Activated CD4-positive, alpha-beta memory T cell treated with anti-CD3 and anti-CD28 coated beads for 36 hours (primary cell): Measurements from ENCODE around the gene ALX4. TPM values are rescaled to one million over a fixed set of nuclear protein-coding genes. Genes with fewer than 3 reads are reported as not detected.

Source experiments
- CTCF ChIA-PET: fragments of 350-600 bp; sonication (Branson Sonifier 250); formaldehyde crosslinking; loops from one replicate; lab custom pipeline; 2021; ENCODE audit warnings: antibody characterized with exemption, inconsistent platforms; lab: Charles Lee
- POLR2A ChIA-PET: fragments of 350-600 bp; sonication (Branson Sonifier 250); formaldehyde crosslinking; loops from one replicate; lab custom pipeline; 2021; ENCODE audit warnings: antibody characterized with exemption; lab: Charles Lee
- DNase-seq: peaks from one replicate; pipeline ENCODE4 v3.0.0-alpha.2; 2020
- H3K27ac Mint-ChIP-seq: one replicate; pipeline ENCODE4 v1.8.0; 2021; ENCODE audit warnings: mixed read lengths
- H3K27me3 Mint-ChIP-seq: one replicate; pipeline ENCODE4 v1.8.0; 2021; ENCODE audit warnings: mixed read lengths
- H3K36me3 Mint-ChIP-seq: one replicate; pipeline ENCODE4 v1.8.0; 2021; ENCODE audit warnings: mixed read lengths
- H3K4me1 Mint-ChIP-seq: one replicate; pipeline ENCODE4 v1.8.0; 2021; ENCODE audit warnings: low read depth, mixed read lengths
- H3K4me3 Mint-ChIP-seq: one replicate; pipeline ENCODE4 v1.8.0; 2021; ENCODE audit warnings: mild to moderate bottlenecking, mixed read lengths
- H3K9me3 Mint-ChIP-seq: one replicate; pipeline ENCODE4 v1.8.0; 2021; ENCODE audit warnings: mixed read lengths
- intact Hi-C: fragments of 100-400 bp; cut with micrococcal nuclease; formaldehyde crosslinking; loops from one replicate; pipeline ENCODE4 v1.15.1; 2023
- total RNA-seq, 2 experiments: library from RNA; stranded (reverse); gene quantifications; one replicate each; pipeline ENCODE4 v1.2.3, GENCODE V29; 2021

The ALX4 gene
- total RNA-seq, 2 experiments from 2014 or later: not detected

DNA sequence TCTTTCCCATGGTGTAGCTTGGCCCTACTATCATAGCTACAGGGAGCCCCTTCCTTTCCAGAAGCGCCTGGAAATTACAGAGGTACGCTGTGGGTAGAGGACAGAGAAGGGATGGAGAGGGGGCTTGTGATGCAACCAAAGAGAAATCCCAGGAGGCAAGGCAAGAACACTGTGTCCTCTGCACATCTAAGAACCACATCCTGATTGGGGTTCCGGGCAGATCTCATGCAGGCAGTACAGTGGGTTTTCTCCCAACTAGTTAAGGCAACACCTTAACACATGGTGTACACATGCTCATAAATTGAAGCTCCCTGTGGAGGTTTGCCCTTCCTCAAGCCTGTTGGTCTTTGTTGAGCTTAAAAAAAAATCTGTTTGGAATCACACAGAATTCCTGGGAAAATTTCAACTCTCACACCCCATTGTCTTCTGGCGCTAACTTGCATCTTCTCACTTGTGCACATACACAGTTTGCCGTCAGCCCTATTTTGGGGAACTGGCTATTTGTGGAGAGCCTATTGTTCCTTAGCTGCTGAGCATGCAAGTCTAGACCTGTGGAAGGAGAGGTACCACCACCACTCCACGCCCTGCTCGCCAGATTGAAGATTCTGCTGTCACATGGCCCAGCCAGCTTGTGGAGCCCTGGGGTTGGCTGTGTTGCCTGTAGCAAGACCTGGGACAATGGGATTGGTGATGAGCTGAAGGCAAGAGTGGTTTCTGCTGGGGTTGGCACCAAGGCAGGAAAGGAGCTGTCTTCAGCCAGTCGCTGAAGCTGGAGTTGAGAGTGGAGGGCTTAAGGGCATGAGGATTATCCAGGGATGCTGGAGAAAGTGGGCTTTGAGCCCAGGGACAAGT, 52.4 kb downstream of the ALX4 start:
- POLR2A ChIA-PET: no interaction called here
- H3K36me3 Mint-ChIP-seq: peaks cover 7% of the 10 kb centered on the region
- H3K4me3 Mint-ChIP-seq: no peak overlapping the region
- intact Hi-C loops: no loop called here
- peaks cover 28% of the 10 kb centered on the region for H3K4me1 Mint-ChIP-seq
- H3K9me3 Mint-ChIP-seq: peaks cover 17% of the 10 kb centered on the region
- H3K27me3 Mint-ChIP-seq: no peaks in the 10 kb centered on the region
- no peak for DNase-seq
- H3K27ac Mint-ChIP-seq: no peak overlapping the region
- CTCF ChIA-PET: interaction anchor here (0.8 to 1.6 kb wide), 4 partner anchors 9 to 157 kb away, joined by 3 to 5 read pairs (median 3); no protein-coding TSS in a partner anchor

DNA sequence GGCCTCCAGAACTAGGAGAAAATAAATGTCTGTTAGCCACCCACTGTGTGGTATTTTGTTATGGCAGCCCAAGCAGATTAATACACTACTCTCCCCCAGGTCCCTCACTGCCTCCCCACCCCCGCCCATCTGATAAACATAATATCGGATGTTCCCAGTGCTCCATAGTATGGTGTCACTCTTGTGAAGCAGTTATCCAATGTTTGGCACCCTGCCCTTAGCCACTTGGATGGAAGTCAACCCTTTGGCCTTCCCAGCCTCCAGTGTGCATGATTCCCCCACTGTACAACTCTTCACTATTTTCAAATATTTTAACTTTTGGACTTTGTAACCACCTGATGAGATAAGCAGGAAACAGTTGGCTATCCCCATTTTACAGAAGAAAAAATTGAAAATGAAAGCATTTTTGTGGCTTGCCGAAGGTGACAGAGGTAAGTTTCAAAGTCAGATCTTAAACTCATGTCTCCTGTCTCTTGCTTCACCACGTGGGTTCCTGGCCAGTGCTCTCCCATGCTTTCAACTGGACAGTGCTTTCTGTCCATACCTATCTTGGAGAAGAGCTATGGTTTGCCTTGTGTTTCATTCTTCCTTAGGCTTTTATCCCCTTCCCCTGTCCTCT, 53.2 kb downstream of the ALX4 start:
- Mint-ChIP-seq H3K27me3 (no peaks in the 10 kb centered on the region), H3K9me3 (peaks cover 25% of the 10 kb centered on the region), H3K36me3 (peaks cover 15% of the 10 kb centered on the region), H3K27ac (no peak overlapping the region), H3K4me1 (peaks cover 28% of the 10 kb centered on the region), H3K4me3 (no peak overlapping the region)
- ChIA-PET CTCF (interaction anchor here (1.0 to 1.6 kb wide), 2 partner anchors 8 to 30 kb away, joined by 3 to 5 read pairs; no protein-coding TSS in a partner anchor), POLR2A (no interaction called here)
- DNase-seq: no peak
- intact Hi-C loops: no loop called here

DNA sequence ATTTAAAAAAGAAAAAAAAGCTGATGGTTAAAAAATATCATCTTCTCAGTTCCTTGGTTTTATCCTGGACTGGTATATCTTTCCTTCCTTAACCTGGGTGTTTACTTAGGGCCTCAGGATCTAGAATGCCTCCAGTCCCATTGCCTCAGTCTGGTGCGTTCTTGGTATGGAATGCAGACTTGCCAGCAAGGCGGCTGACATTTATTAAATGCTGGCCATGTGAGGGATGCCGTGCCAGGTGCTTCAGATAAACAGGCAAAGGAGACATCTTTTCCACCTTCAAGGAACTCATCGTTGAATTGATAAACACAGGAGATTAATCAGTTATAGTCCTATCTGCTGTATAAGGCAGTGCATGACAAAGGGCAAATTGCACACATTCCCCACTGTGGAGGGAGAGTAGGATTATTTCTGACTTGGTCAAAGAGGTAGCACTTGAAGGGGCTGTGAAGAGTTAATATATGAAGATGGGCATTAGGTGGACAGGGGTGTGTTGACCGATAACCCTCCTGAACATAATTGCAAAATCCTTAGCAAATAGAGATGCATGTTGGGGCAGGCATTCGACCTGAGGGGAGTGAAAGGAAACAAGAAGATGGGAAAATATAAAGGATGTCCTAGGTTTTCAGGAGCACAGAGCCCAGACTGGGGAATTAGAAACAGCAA, 54.4 kb downstream of the ALX4 start:
- ChIA-PET POLR2A (no interaction called here), CTCF (no interaction called here)
- Mint-ChIP-seq H3K4me3 (no peak overlapping the region), H3K36me3 (peaks cover 26% of the 10 kb centered on the region), H3K27me3 (no peaks in the 10 kb centered on the region), H3K9me3 (peaks cover 37% of the 10 kb centered on the region), H3K27ac (no peak overlapping the region), H3K4me1 (peaks cover 28% of the 10 kb centered on the region)
- no peak for DNase-seq
- intact Hi-C loops: no loop called here

DNA sequence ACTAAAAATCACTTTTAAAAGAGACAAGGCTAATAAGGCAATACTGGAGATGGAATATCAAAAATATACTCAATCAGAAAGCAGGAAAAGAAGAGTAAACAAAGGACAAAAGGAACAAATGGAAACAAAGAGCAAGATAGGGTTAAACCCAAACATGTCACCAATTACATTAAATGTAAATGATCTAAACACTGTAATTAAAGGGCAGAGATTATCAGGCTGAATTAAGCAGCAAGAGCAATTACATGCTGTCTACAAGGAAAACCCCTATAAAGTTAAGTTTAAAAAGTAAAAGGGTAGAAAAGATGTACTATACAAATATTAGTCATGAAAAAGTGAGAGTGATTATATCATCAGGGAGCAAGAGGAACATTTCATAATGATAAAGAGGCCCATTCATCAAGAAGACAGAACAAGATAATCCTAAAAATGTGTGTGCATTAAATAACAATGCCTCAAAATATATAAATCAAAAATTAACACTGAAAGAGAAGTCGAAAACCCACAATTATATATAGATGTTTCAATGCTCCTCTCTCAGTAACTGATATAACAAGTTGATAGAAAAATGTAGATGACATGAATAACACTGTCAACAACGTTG, 56.8 kb downstream of the ALX4 start:
- intact Hi-C loops: no loop called here

DNA sequence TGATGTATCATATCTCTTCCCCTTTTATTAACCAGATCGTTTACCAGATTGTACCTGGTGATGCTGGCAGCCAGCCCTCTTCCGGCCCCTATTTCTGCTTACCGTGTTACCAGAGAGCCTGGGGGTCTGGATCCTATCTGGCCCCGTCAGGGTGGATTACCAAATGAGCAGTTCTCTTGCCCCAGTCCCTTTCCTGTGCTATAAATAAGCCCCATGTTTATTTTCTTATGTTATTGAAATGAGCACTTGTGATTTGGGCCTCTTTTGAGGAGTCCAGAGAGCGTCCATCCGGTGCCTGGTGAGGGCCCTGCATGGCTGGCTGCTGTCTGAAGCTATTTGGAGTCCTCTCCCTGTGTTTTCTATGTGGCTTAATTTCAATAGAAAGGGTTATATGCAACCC, 59.5 kb downstream of the ALX4 start:
- H3K4me3 Mint-ChIP-seq: no peak overlapping the region
- no peaks in the 10 kb centered on the region for H3K4me1 Mint-ChIP-seq
- intact Hi-C loops: no loop called here
- H3K27me3 Mint-ChIP-seq: no peaks in the 10 kb centered on the region
- POLR2A ChIA-PET: no interaction called here
- H3K27ac Mint-ChIP-seq: no peak overlapping the region
- peaks cover 40% of the 10 kb centered on the region for H3K9me3 Mint-ChIP-seq
- CTCF ChIA-PET: no interaction called here
- H3K36me3 Mint-ChIP-seq: peaks cover 56% of the 10 kb centered on the region
- DNase-seq: no peak

More for the DNA sequence above, 56.8 kb downstream of the ALX4 start:
- H3K27me3 Mint-ChIP-seq: no peaks in the 10 kb centered on the region
- peaks cover 18% of the 10 kb centered on the region for H3K4me1 Mint-ChIP-seq
- POLR2A ChIA-PET: no interaction called here
- CTCF ChIA-PET: no interaction called here
- DNase-seq: no peak
- no peak overlapping the region for H3K27ac Mint-ChIP-seq
- H3K4me3 Mint-ChIP-seq: no peak overlapping the region
- H3K9me3 Mint-ChIP-seq: peaks cover 40% of the 10 kb centered on the region
- H3K36me3 Mint-ChIP-seq: peaks cover 44% of the 10 kb centered on the region

DNA sequence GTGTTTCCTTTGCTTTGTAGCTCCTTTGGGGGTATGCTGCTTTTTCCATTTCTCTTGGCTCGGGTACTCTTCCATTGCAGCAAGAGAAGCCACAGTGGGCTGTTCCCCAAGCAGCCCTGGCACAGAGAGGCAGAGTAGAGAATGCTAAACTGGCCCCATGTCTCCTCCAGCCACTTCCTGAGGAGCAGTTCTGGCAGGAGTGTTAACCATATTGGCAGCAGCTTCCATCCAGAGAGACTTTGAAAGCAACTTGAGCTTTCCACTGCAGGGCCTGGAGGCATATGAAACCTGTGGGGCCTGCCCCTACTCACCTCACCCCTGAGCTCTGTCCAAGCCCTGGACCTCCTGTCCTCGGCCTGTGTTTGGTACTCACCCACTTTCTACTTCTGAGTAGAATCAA, 61.8 kb downstream of the ALX4 start:
- Mint-ChIP-seq H3K4me1 (no peaks in the 10 kb centered on the region), H3K36me3 (peaks cover 69% of the 10 kb centered on the region), H3K27ac (no peak overlapping the region), H3K9me3 (peaks cover 29% of the 10 kb centered on the region), H3K4me3 (no peak overlapping the region), H3K27me3 (no peaks in the 10 kb centered on the region)
- ChIA-PET CTCF (interaction anchor here (0.8 to 1.1 kb wide), 2 partner anchors 9 to 154 kb away, joined by 3 to 4 read pairs; no protein-coding TSS in a partner anchor), POLR2A (no interaction called here)
- no peak for DNase-seq
- intact Hi-C loops: no loop called here

DNA sequence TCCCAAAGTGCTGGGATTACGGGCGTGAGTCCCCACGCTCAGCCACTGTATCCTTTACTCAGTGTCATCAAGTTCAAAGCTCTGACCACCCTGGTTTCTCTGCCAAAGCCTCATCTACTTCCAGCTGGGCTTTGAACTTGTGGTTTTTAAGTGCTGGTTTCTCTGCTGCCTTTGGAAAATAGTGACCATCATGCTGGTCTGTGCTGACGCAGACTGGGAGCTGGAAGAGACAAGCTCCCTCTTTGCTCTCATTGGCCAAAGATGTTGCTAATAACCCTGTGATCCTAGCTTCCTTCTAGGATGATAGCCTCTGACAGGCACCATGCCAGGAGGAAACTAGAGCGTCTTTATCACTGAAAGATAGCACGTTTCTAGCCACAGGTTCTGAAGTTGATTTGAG, 62.4 kb downstream of the ALX4 start:
- Mint-ChIP-seq H3K36me3 (peaks cover 63% of the 10 kb centered on the region), H3K27ac (no peak overlapping the region), H3K27me3 (no peaks in the 10 kb centered on the region), H3K9me3 (peaks cover 23% of the 10 kb centered on the region), H3K4me1 (no peaks in the 10 kb centered on the region), H3K4me3 (no peak overlapping the region)
- ChIA-PET CTCF (no interaction called here), POLR2A (no interaction called here)
- intact Hi-C loops: no loop called here
- DNase-seq: no peak

DNA sequence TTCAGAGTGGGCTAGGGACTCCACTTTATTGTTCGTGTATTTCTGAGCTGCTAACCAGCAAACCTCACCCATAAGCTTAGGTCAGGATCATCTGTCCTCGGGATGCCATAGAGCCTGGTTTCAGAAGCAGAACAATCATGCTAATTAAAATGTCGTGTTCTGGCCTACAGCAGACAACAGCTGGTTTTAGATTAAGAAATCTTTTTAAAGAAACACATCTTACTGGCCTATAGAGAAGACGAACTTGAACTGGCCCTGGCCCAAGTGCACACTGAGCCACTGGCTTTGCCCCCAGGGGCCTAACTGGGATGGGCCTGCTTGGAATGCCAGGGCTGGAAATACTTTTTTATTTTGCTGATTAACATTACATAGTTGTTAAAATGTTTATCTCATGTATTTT, 63.2 kb downstream of the ALX4 start:
- CTCF ChIA-PET: no interaction called here
- Mint-ChIP-seq H3K36me3 (peaks cover 55% of the 10 kb centered on the region), H3K27me3 (no peaks in the 10 kb centered on the region), H3K9me3 (peaks cover 15% of the 10 kb centered on the region), H3K27ac (no peak overlapping the region), H3K4me3 (no peak overlapping the region), H3K4me1 (no peaks in the 10 kb centered on the region)
- no peak for DNase-seq
- POLR2A ChIA-PET: no interaction called here
- intact Hi-C loops: no loop called here

DNA sequence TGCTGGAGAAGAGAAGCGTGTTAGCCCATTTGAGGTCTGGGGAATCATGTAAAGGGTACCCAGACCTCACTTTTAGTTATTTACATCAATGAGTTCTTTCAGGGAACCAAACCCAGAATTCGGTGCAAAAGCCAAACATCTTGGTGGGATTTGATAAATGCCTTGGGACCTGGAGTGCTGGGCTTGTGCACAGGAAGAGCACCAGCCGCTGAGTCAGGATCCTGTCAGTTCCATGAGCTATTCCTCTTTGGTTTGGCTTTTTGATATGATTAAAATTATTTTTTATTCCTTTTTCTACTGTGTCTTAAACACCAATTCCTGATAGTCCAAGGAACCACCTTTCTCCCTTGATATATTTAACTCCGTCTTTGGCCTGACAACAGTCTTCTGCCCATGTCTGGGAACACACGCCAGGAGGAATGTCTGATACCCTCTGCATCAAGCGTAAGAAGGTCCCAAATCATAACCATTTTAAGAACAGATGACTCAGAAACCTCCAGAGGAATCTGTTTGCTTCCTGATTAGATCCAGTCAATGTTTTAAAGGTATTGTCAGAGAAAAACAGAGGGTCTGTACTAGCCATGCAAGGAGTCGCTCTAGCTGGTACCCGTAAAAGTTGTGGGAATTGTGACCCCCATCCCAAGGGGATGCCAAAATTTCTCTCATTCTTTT, 65.2 kb downstream of the ALX4 start:
- no peak overlapping the region for H3K27ac Mint-ChIP-seq
- intact Hi-C loops: no loop called here
- ChIA-PET CTCF (no interaction called here), POLR2A (no interaction called here)
- no peaks in the 10 kb centered on the region for H3K27me3 Mint-ChIP-seq
- H3K4me1 Mint-ChIP-seq: no peaks in the 10 kb centered on the region
- H3K9me3 Mint-ChIP-seq: no peaks in the 10 kb centered on the region
- H3K4me3 Mint-ChIP-seq: no peak overlapping the region
- no peak for DNase-seq
- peaks cover 44% of the 10 kb centered on the region for H3K36me3 Mint-ChIP-seq

DNA sequence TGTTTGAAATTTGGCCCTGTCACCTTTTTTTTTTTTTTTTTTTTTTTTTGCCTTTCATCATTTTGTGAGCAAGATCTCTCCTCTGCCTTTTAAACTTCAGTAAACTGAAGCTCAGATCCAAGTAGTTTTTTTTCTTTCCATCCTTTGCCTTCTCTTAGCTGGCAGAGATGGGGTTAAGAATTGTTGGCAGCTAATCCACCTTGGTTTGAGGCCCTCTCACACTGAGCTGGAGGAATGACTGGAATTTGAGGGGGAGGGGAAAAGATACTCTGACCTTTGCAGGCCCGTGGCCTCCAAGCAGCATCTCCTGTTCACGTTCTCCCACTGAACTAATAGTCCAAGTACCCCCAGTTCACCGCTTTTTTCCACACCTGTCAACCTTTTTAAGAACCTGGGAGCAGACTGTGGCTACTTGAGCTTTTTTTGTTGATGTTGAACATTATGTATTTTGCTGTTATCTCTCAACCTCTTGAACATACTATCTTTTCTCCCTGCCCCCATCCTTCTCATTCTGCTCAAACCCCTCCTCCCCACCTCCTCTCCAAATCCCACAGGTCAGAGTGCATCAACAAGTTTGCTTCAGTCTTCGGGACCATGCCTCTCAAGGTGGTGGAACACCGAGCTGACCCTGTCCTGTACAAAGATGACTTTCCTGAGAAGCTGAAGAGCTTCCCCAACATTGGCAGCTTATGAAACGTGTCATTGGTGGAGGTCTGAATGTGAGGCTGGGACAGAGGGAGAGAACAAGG, 66.2 kb downstream of the ALX4 start:
- intact Hi-C loops: no loop called here
- Mint-ChIP-seq H3K4me3 (no peak overlapping the region), H3K27ac (no peak overlapping the region), H3K36me3 (peaks cover 38% of the 10 kb centered on the region), H3K4me1 (no peaks in the 10 kb centered on the region), H3K9me3 (no peaks in the 10 kb centered on the region), H3K27me3 (no peaks in the 10 kb centered on the region)
- no peak for DNase-seq
- POLR2A ChIA-PET: no interaction called here
- CTCF ChIA-PET: no interaction called here

DNA sequence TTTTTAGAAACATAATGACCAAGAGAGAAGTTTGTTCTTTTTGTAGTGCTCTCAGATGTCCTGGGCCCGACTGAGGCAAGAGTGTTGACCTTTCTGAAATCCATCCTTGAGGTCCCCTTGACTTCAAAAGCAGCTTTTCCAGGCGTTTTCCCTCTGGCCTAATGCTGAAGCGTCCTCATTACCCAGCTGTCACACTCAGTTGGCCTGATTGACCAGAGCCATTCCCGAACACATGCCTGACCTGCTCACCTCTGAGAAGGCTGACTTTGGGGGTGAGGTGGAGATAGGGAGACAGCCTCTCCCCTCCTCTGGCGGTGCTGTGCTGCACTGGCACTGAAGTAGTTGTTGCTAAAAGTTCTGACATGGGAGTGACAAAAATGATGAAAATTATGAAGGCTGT, 66.9 kb downstream of the ALX4 start:
- CTCF ChIA-PET: interaction anchor here (1.0 kb wide), 1 partner anchor 149 kb away, joined by 3 read pairs; no protein-coding TSS in a partner anchor

More for the DNA sequence above, 66.9 kb downstream of the ALX4 start:
- POLR2A ChIA-PET: no interaction called here
- H3K4me3 Mint-ChIP-seq: no peak overlapping the region
- no peak overlapping the region for H3K27ac Mint-ChIP-seq
- H3K4me1 Mint-ChIP-seq: no peaks in the 10 kb centered on the region
- no peaks in the 10 kb centered on the region for H3K9me3 Mint-ChIP-seq
- intact Hi-C loops: no loop called here
- no peaks in the 10 kb centered on the region for H3K27me3 Mint-ChIP-seq
- no peak for DNase-seq
- peaks cover 38% of the 10 kb centered on the region for H3K36me3 Mint-ChIP-seq
